Measurements from ENCODE around the gene SMYD3. TPM values are rescaled to one million over a fixed set of nuclear protein-coding genes. Genes with fewer than 3 reads are reported as not detected.
A peak's percentile ranks its signal among the peaks of the same experiment; 100 is the strongest.

Gene SMYD3
- polyA plus RNA-seq, 3 donors from 2014 or later: 48.4 to 57.5 (median 50.8) TPM

DNA sequence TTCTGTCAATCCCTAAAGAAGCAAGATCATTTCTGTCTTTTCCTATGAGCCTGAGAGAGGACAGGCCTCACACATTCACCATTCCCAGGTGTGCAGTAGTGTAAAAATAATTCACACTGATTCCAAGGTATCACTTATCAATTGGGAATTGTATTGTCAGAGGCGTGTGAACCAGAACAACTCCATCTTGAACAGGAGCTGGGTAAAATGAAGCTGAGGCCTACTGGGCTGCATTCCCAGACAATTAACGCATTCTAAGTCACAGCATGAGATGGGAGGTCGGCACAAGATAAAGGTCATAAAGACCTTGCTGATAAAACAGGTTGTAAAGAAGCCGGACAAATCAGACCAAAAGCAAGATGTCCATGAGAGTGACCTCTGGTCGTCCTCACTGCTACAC lies 239.2 kb downstream of the SMYD3 start:
- Mint-ChIP-seq H3K9me3 (peaks cover 0 to 2% (median 0%) of the 10 kb centered on the region in 6 donors), H3K27me3 (ENCODE audit: low read depth in 3 of 3) (no peaks in the 10 kb centered on the region), H3K4me1 (no peaks in the 10 kb centered on the region), H3K27ac (no peak overlapping the region), H3K36me3 (peaks cover 0 to 10% (median 5%) of the 10 kb centered on the region in 3 donors), H3K4me3 (no peak overlapping the region)
- DNase-seq: no peak

DNA sequence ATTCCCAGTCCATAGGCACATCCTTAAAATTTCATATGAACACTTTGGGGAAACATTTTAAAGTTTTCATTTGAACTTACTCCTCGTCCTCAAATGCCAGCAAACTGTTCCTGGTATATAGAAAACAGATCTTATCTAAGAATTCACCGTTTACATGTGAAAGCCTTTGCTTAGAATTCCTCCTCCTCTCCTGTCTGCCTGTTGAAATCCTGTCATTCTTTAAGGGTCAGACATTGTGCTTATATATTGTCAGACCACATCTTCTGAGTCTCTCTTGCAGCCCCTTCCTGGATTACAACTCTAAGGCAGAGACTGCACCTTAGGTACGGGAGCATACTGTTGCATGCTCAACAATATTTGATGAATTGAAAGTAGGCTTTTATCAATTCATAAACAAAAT lies 239.7 kb downstream of the SMYD3 start:
- H3K4me3 Mint-ChIP-seq: no peak overlapping the region
- DNase-seq: no peak
- peak overlapping the region in 1 of 6 donors; percentile 15 for H3K27ac Mint-ChIP-seq
- no peaks in the 10 kb centered on the region for H3K4me1 Mint-ChIP-seq
- H3K27me3 Mint-ChIP-seq (ENCODE audit: low read depth in 3 of 3): no peaks in the 10 kb centered on the region
- H3K36me3 Mint-ChIP-seq: peaks cover 0 to 10% (median 5%) of the 10 kb centered on the region in 3 donors
- peaks cover 0 to 2% (median 0%) of the 10 kb centered on the region in 6 donors for H3K9me3 Mint-ChIP-seq

DNA sequence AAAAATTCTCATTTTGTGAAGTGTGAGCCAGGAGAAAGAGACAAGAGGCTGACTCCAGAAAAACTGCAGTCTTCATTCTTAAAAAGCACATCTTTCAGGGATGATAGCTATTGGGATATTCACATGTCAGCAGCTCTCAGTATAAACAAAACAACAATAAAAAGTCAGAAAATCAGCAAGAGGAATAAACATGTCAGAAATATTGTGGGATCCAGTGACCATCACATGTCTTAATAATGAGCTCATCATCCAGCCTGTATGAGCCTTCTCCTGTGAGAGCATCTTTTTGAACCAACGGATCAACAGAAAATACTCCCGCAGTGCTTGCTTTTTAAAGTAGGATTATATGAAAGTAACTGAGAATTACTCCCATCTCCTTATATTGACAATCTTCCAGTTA lies 241.6 kb downstream of the SMYD3 start:
- no peak overlapping the region for H3K27ac Mint-ChIP-seq
- no peaks in the 10 kb centered on the region for H3K27me3 Mint-ChIP-seq (ENCODE audit: low read depth in 3 of 3)
- peaks cover 0 to 5% (median 5%) of the 10 kb centered on the region in 3 donors for H3K36me3 Mint-ChIP-seq

DNA sequence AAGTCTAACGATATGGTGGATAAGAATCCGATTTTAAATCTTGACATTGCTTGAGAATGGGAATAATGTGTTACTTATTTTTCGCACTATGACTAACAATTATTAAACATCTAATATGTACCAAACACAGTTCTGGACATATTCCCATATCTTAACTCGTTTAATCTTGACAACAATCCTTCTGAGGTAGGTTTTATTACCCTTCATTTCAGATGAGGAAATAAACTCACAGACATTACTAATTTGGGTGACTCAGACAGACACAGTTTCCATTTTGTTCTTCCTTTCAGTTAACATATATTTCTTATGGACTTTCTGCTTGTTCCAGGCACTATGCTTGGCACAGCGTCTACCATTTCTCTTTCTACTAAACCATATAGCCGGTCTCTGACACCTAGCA lies 244.8 kb downstream of the SMYD3 start:
- Mint-ChIP-seq H3K36me3 (peaks cover 4 to 13% (median 6%) of the 10 kb centered on the region in 3 donors), H3K4me1 (no peaks in the 10 kb centered on the region), H3K9me3 (peaks cover 2 to 13% (median 9%) of the 10 kb centered on the region in 6 donors), H3K27me3 (ENCODE audit: low read depth in 3 of 3) (peaks cover 0 to under 1% (median 0%) of the 10 kb centered on the region in 3 donors), H3K27ac (no peak overlapping the region), H3K4me3 (no peak overlapping the region)
- no peak for DNase-seq

More for the DNA sequence above, 241.6 kb downstream of the SMYD3 start:
- H3K4me3 Mint-ChIP-seq: no peak overlapping the region
- no peaks in the 10 kb centered on the region for H3K9me3 Mint-ChIP-seq
- no peak for DNase-seq
- no peaks in the 10 kb centered on the region for H3K4me1 Mint-ChIP-seq

DNA sequence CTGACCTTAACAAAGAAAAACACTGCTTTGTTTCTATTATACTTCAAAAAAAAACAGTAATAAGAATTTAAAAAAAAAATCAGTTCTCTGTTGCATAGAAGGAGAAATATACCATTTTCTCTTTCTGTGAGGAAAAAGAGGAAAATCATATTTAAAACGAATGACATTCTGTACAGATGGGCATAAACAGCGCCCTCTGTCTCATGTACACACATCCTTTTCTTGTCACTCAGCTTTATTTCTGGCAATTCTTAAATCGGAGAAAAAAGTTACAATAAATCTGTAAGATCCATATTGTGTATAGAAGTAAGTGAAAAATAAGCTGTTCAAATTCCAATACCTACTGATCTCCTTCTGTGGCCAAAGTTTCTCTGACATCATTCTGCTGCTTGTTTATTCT lies 245.4 kb downstream of the SMYD3 start:
- Mint-ChIP-seq H3K9me3 (peaks cover 2 to 13% (median 9%) of the 10 kb centered on the region in 6 donors), H3K4me1 (no peaks in the 10 kb centered on the region), H3K4me3 (no peak overlapping the region), H3K27me3 (ENCODE audit: low read depth in 3 of 3) (peaks cover 0 to 4% (median 0%) of the 10 kb centered on the region in 3 donors), H3K27ac (no peak overlapping the region), H3K36me3 (peaks cover 4 to 13% (median 6%) of the 10 kb centered on the region in 3 donors)
- DNase-seq: no peak

DNA sequence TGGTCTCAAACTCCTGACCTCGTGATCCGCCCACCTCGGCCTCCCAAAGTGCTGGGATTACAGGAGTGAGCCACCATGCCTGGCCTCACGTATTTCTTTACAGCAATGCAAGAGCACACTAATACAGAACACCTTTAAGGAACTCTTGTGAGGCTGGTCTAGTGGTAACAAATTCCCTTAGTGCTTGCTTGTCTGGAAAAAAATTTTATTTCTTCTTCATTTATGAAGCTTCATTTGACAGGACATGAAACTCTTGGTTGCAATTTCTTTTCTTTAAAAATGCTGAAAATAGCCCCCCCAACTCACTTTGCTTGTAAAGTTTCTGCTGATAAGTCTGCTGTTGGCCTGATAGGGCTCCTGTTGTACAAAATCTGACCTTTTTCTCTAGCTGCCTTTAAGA lies 248.8 kb downstream of the SMYD3 start:
- Mint-ChIP-seq H3K4me3 (no peak overlapping the region), H3K27me3 (ENCODE audit: low read depth in 3 of 3) (peaks cover 0 to 5% (median 0%) of the 10 kb centered on the region in 3 donors), H3K27ac (no peak overlapping the region), H3K36me3 (peaks cover 6 to 13% (median 10%) of the 10 kb centered on the region in 3 donors), H3K9me3 (peaks cover 2 to 13% (median 10%) of the 10 kb centered on the region in 6 donors), H3K4me1 (no peaks in the 10 kb centered on the region)
- DNase-seq: no peak

DNA sequence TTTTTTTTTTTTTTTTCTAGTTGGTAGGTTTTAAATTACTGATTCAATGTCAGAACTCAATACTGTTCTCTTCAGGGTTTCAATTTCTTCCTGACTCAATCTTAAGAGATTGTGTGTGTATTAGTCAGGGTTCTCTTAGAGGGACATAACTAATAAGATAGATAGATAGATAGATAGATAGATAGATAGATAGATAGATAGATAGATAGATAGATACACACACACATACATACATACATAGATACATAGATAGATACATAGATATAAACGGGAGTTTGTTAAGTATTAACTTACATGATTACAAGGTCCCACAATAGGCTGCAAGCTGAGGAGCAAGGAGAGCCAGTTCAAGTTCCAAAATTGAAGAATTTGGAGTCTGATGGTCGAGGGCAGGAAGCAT lies 251.3 kb downstream of the SMYD3 start:
- Mint-ChIP-seq H3K4me3 (no peak overlapping the region), H3K27ac (no peak overlapping the region), H3K27me3 (ENCODE audit: low read depth in 3 of 3) (peaks cover 0 to 5% (median 0%) of the 10 kb centered on the region in 3 donors), H3K36me3 (peaks cover 6 to 10% (median 8%) of the 10 kb centered on the region in 3 donors), H3K9me3 (peaks cover 2 to 13% (median 10%) of the 10 kb centered on the region in 6 donors), H3K4me1 (no peaks in the 10 kb centered on the region)
- DNase-seq: no peak

DNA sequence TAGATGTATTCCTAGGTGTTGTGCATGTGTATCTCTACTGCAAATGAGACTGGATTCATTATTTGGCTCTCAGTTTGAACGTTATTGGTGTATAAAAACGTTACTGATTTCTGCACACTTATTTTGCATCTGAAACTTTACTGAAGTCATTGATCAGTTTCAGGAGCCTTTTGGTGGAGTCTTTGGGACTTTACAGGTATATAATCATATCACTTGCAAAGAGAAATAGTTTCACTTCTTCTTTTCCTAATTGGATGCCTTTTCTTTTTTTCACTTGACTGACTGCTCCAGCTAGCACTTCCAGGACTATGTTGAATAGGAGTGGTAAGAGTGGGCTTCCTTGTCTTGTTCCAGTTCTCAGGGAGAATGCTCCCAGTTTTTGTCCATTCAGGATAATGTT lies 252.2 kb downstream of the SMYD3 start:
- peaks cover 2 to 13% (median 9%) of the 10 kb centered on the region in 6 donors for H3K9me3 Mint-ChIP-seq
- H3K36me3 Mint-ChIP-seq: peaks cover 6 to 10% (median 8%) of the 10 kb centered on the region in 3 donors
- H3K27ac Mint-ChIP-seq: no peak overlapping the region
- DNase-seq: no peak
- no peak overlapping the region for H3K4me3 Mint-ChIP-seq
- no peaks in the 10 kb centered on the region for H3K4me1 Mint-ChIP-seq
- peaks cover 0 to 5% (median 0%) of the 10 kb centered on the region in 3 donors for H3K27me3 Mint-ChIP-seq (ENCODE audit: low read depth in 3 of 3)

DNA sequence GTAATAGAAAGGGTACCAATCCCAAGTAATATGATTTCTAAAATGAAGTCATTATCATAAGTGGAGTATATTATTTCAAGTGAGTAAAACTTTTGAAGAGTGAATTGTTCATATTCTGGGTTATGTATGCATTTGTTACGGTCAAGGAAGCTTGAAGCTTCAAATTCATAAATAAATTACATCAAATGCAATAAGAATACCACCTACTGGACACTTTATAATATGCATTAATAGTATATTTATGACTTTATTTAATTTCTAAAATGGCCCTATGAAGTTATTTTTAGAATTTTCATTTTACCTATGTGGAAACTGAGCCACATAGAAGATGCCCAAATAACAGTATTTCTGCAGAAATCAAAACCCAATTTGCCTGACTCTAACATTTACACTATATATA lies 260.6 kb downstream of the SMYD3 start:
- H3K36me3 Mint-ChIP-seq: peaks cover 0 to 14% (median 4%) of the 10 kb centered on the region in 3 donors
- H3K9me3 Mint-ChIP-seq: peaks cover 0 to 4% (median 0%) of the 10 kb centered on the region in 6 donors
- no peaks in the 10 kb centered on the region for H3K27me3 Mint-ChIP-seq (ENCODE audit: low read depth in 3 of 3)
- no peak overlapping the region for H3K4me3 Mint-ChIP-seq
- DNase-seq: no peak
- H3K27ac Mint-ChIP-seq: no peak overlapping the region
- no peaks in the 10 kb centered on the region for H3K4me1 Mint-ChIP-seq

DNA sequence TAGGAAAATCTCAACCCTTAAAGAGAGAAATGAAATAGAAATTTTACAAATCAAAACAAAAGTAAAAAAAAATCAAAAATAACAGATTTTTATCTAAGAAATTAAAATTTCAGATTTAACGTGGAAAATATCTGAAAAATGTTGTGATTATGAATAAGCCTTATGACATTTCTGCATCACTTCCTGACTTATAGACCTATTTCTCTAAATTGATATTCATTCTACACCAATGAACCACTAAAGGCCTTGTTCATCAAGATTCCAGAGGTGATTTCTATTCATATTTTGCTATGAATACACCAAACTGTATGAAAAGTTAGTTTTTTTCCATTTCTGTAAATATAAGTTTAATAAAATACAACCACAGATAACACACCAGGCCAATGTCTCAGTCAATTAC lies 261.5 kb downstream of the SMYD3 start:
- peaks cover 0 to 4% (median 0%) of the 10 kb centered on the region in 6 donors for H3K9me3 Mint-ChIP-seq
- H3K4me3 Mint-ChIP-seq: no peak overlapping the region
- no peaks in the 10 kb centered on the region for H3K27me3 Mint-ChIP-seq (ENCODE audit: low read depth in 3 of 3)
- no peak for DNase-seq
- H3K27ac Mint-ChIP-seq: no peak overlapping the region
- no peaks in the 10 kb centered on the region for H3K4me1 Mint-ChIP-seq
- peaks cover 0 to 14% (median 4%) of the 10 kb centered on the region in 3 donors for H3K36me3 Mint-ChIP-seq

DNA sequence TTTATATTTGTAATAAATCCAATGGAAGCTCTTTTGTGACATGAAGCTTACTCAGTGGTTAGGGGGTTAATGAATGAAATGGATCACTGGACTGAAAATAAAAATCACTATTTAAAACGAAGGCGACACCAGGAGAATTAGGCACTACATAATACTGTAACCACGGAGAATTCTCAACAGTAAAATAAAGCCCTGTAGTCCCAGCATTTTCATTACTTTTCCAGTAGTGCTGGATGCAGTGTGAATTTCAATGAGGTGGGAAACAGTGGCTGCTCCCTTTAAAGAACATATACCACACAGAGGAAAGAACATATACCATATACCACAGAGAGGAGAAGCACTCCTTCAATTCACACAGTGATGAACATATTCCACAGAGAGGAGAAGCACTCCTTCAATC lies 275.0 kb downstream of the SMYD3 start:
- peaks cover 0 to 2% (median 0%) of the 10 kb centered on the region in 3 donors for H3K36me3 Mint-ChIP-seq

DNA sequence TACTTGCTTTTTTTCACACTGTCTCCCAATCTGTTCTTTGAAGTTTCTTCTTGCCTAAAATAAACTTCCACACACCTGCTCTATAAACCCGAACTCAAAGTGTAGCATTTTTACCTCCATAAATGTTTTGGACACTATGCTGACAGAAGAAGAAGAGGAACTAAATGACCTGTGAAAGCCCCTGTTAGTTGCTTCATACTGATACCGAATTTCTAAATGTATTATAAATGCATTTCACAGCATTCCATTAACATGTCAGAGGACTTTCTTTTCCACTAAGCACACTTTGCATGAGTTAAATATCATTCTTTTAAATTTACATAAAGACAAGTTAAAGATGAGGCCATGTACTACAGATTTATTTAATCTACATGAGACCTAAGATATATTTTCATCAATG lies 281.0 kb downstream of the SMYD3 start:
- Mint-ChIP-seq H3K4me1 (no peaks in the 10 kb centered on the region), H3K36me3 (peaks cover 0 to 2% (median 0%) of the 10 kb centered on the region in 3 donors), H3K9me3 (no peaks in the 10 kb centered on the region), H3K4me3 (no peak overlapping the region), H3K27me3 (ENCODE audit: low read depth in 3 of 3) (peaks cover 0 to 2% (median 0%) of the 10 kb centered on the region in 3 donors), H3K27ac (no peak overlapping the region)
- DNase-seq: no peak

More for the DNA sequence above, 275.0 kb downstream of the SMYD3 start:
- Mint-ChIP-seq H3K27ac (no peak overlapping the region), H3K27me3 (ENCODE audit: low read depth in 3 of 3) (peaks cover 0 to 1% (median 0%) of the 10 kb centered on the region in 3 donors), H3K9me3 (no peaks in the 10 kb centered on the region), H3K4me3 (no peak overlapping the region), H3K4me1 (no peaks in the 10 kb centered on the region)
- DNase-seq: no peak

DNA sequence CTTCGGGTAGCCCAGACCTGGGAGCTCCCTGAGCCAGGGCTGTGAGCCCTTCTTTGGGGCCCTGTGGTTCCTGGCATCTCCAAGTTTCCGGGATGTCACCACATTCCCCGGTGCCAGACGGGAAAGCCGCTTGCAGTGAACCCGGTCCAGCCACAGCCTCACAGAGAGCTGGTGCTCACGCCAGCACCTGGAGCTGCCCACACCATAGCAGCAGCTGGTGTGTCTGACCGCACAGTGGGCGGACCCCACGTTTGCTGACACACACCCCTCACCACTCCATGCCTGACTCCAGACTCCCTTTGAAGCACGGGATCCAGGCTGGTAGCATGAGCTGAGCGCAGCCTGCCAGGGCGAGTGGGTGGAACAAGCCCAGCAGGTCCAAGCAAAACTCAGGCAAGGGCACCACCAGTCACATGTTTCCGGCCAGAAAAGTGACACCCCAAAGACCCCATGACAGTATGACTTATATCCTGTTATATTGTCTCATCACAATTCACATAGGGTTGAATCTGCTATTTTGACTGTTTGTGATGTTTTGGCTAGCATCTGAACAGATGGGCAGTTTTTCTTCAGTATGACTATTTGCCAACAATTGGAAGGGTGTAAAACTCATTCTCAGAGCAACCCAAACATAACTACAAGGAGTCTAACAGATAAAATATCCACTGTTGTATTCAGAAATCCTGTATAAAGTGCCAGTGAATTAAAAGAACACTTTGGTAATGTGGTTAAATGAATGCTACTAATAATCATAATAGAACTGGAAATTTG lies 285.4 kb downstream of the SMYD3 start:
- H3K27me3 Mint-ChIP-seq (ENCODE audit: low read depth in 3 of 3): peaks cover 0 to 2% (median 0%) of the 10 kb centered on the region in 3 donors
- no peaks in the 10 kb centered on the region for H3K9me3 Mint-ChIP-seq
- no peak overlapping the region for H3K4me3 Mint-ChIP-seq
- no peak for DNase-seq
- no peaks in the 10 kb centered on the region for H3K4me1 Mint-ChIP-seq
- no peak overlapping the region for H3K27ac Mint-ChIP-seq
- peaks cover 0 to 4% (median 0%) of the 10 kb centered on the region in 3 donors for H3K36me3 Mint-ChIP-seq

DNA sequence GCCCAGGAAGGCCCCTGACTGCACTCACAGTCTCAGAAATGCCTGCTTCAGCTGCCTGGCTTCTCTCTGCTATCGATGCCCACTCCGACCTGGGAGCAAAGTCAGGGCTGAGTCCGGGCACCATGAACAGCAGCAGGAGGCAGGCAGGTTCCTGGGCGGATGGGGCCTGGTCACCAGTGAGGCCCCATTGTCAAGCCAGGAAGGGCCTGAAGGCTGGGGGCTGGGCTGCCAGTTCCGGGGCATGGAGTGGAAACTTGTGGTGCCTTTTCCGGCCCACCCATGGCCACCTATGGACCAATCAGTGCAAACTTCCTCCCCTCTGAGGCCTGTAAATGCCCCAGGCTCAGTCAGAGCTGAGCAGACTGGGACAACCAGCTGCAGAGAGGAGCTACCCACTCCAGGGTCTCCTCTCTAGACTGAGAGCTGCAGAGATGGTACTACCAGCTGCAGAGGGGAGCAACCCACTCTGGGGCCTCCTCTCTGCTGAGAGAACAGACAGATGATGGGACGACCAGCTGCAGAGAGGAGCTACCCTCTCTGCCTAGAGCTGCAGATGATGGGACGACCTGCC lies 286.5 kb downstream of the SMYD3 start:
- no peaks in the 10 kb centered on the region for H3K9me3 Mint-ChIP-seq
- no peak for DNase-seq
- H3K36me3 Mint-ChIP-seq: peaks cover 0 to 4% (median 0%) of the 10 kb centered on the region in 3 donors
- no peak overlapping the region for H3K4me3 Mint-ChIP-seq
- peaks cover 0 to 2% (median 0%) of the 10 kb centered on the region in 3 donors for H3K27me3 Mint-ChIP-seq (ENCODE audit: low read depth in 3 of 3)
- no peak overlapping the region for H3K27ac Mint-ChIP-seq
- peaks cover 1 to 2% of the 10 kb centered on the region in 2 donors for H3K4me1 Mint-ChIP-seq
